ENCODE data around the gene POLR3B. TPM values are rescaled to one million over a fixed set of nuclear protein-coding genes. Genes with fewer than 3 reads are reported as not detected.

POLR3B gene
- total RNA-seq, 1 experiment from 2014 or later, result 12.9 TPM

GRCh38 chr12:106480251-106480650, 122.7 kb downstream of the POLR3B start:
- TF ChIP-seq EZH2 (IDR thresholded peaks at IDR 0.05; ENCODE audit: low read depth) (no peak), CTCF (conservative IDR thresholded peaks at IDR 0.05) (no peak)
- Histone ChIP-seq H3K4me2 (no peak overlapping the region), H3K9me2 (ENCODE audit: insufficient read depth) (no peaks in the 10 kb centered on the region), H3K9me3 (ENCODE audit: insufficient read depth, low read depth) (no peaks in the 10 kb centered on the region), H3K4me3 (no peak overlapping the region), H3K36me3 (ENCODE audit: low read depth) (no peaks in the 10 kb centered on the region), H3K27me3 (ENCODE audit: insufficient read depth, low read depth) (no peaks in the 10 kb centered on the region), H3K27ac (no peak overlapping the region), H3K4me1 (replicated peaks; ENCODE audit: insufficient read depth) (no peaks in the 10 kb centered on the region), H2AFZ (no peak overlapping the region), H3F3A (ENCODE audit: insufficient read depth, low read depth) (no peaks in the 10 kb centered on the region), H3K79me2 (ENCODE audit: low read depth) (no peaks in the 10 kb centered on the region), H4K20me1 (ENCODE audit: insufficient read depth) (no peaks in the 10 kb centered on the region)
- ChIA-PET CTCF (no interaction called here), POLR2A (ENCODE audit: unreplicated experiment) (no interaction called here)
- BruUV-seq (replicated peaks), result no TSS peak
- intact Hi-C loops (cut with micrococcal nuclease; ENCODE audit: unreplicated experiment), result no loop called here
- DNase-seq, result no peak

- no peak overlapping the region for H3K4me3 ChIP-seq
- no peak overlapping the region for H2AFZ ChIP-seq
- no peaks in the 10 kb centered on the region for H3K79me2 ChIP-seq (ENCODE audit: low read depth)
- CTCF ChIA-PET, result no interaction called here
- intact Hi-C loops (cut with micrococcal nuclease; ENCODE audit: unreplicated experiment), result no loop called here
- TF ChIP-seq CTCF (conservative IDR thresholded peaks at IDR 0.05) (no peak), EZH2 (IDR thresholded peaks at IDR 0.05; ENCODE audit: low read depth) (no peak)
- H3F3A ChIP-seq (ENCODE audit: insufficient read depth, low read depth), result no peaks in the 10 kb centered on the region
- H3K9me3 ChIP-seq (ENCODE audit: insufficient read depth, low read depth), result no peaks in the 10 kb centered on the region
- no TSS peak for BruUV-seq (replicated peaks)
- no peak overlapping the region for H3K27ac ChIP-seq
- H3K9me2 ChIP-seq (ENCODE audit: insufficient read depth), result no peaks in the 10 kb centered on the region
- H3K36me3 ChIP-seq (ENCODE audit: low read depth), result no peaks in the 10 kb centered on the region
- H3K4me2 ChIP-seq, result no peak overlapping the region
- no peak for DNase-seq
- H3K4me1 ChIP-seq (replicated peaks; ENCODE audit: insufficient read depth), result no peaks in the 10 kb centered on the region
- H4K20me1 ChIP-seq (ENCODE audit: insufficient read depth), result no peaks in the 10 kb centered on the region
- POLR2A ChIA-PET (ENCODE audit: unreplicated experiment), result no interaction called here
- H3K27me3 ChIP-seq (ENCODE audit: insufficient read depth, low read depth), result no peaks in the 10 kb centered on the region
Observed at GRCh38 chr12:106481246-106481645, 123.7 kb downstream of the POLR3B start.

- no peaks in the 10 kb centered on the region for H3K36me3 ChIP-seq (ENCODE audit: low read depth)
- CTCF ChIA-PET, result no interaction called here
Observed at GRCh38 chr12:106487664-106488063, 130.1 kb downstream of the POLR3B start.

More at GRCh38 chr12:106487664-106488063, 130.1 kb downstream of the POLR3B start:
- no peak overlapping the region for H3K4me3 ChIP-seq
- no TSS peak for BruUV-seq (replicated peaks)
- no peaks in the 10 kb centered on the region for H4K20me1 ChIP-seq (ENCODE audit: insufficient read depth)
- intact Hi-C loops (cut with micrococcal nuclease; ENCODE audit: unreplicated experiment), result no loop called here
- no peaks in the 10 kb centered on the region for H3F3A ChIP-seq (ENCODE audit: insufficient read depth, low read depth)
- H3K4me1 ChIP-seq (replicated peaks; ENCODE audit: insufficient read depth), result no peaks in the 10 kb centered on the region
- TF ChIP-seq CTCF (conservative IDR thresholded peaks at IDR 0.05) (no peak), EZH2 (IDR thresholded peaks at IDR 0.05; ENCODE audit: low read depth) (no peak)
- H3K79me2 ChIP-seq (ENCODE audit: low read depth), result no peaks in the 10 kb centered on the region
- H3K9me3 ChIP-seq (ENCODE audit: insufficient read depth, low read depth), result no peaks in the 10 kb centered on the region
- POLR2A ChIA-PET (ENCODE audit: unreplicated experiment), result no interaction called here
- H3K9me2 ChIP-seq (ENCODE audit: insufficient read depth), result no peaks in the 10 kb centered on the region
- H3K27ac ChIP-seq, result no peak overlapping the region
- DNase-seq, result no peak
- no peak overlapping the region for H3K4me2 ChIP-seq
- no peaks in the 10 kb centered on the region for H3K27me3 ChIP-seq (ENCODE audit: insufficient read depth, low read depth)
- H2AFZ ChIP-seq, result no peak overlapping the region
